GM12864 (cell line): ENCODE measurements around the gene RGS12.

ENCODE experiments used
- DNase-seq: peaks from one replicate; pipeline ENCODE4 v3.0.0-alpha.2; 2011; ENCODE audit warnings: low read depth
- H3K4me3 ChIP-seq: 2 replicates; pipeline ENCODE4 v1.5.1; 2011; ENCODE audit warnings: mild to moderate bottlenecking, low read depth, low read length, control low read depth
- CTCF ChIP-seq: IDR thresholded peaks from 2 replicates; pipeline ENCODE4 v1.5.1; 2011; ENCODE audit warnings: low read depth, mild to moderate bottlenecking, moderate library complexity, low read length, control low read depth, inconsistent platforms; ENCODE audit errors: missing control alignments

RGS12 gene

GRCh38 chr4:3283916-3284315 lies 8.9 kb upstream of the RGS12 start:
- TF ChIP-seq CTCF = no peak
- no peak for DNase-seq
- no peak overlapping the region for H3K4me3 ChIP-seq

GRCh38 chr4:3284734-3285557 lies 7.9 kb upstream of the RGS12 start:
- no peak for TF ChIP-seq CTCF
- H3K4me3 ChIP-seq = no peak overlapping the region
- DNase-seq = no peak

GRCh38 chr4:3285558-3286334 lies 7.1 kb upstream of the RGS12 start:
- no peak overlapping the region; the same call in 1 of the 2 replicates for H3K4me3 ChIP-seq

GRCh38 chr4:3286335-3287175 lies 6.3 kb upstream of the RGS12 start:
- peak; percentile 55 for DNase-seq
- TF ChIP-seq CTCF = no peak

More at GRCh38 chr4:3285558-3286334, 7.1 kb upstream of the RGS12 start:
- no peak for TF ChIP-seq CTCF
- DNase-seq = no peak

GRCh38 chr4:3287271-3287971 lies 5.4 kb upstream of the RGS12 start:
- no peak for DNase-seq
- no peak for TF ChIP-seq CTCF
- no peak overlapping the region for H3K4me3 ChIP-seq

More at GRCh38 chr4:3286335-3287175, 6.3 kb upstream of the RGS12 start:
- no peak overlapping the region for H3K4me3 ChIP-seq

- DNase-seq = no peak
- no peak for TF ChIP-seq CTCF
- H3K4me3 ChIP-seq = no peak overlapping the region
Measured at GRCh38 chr4:3287972-3288570, 4.8 kb upstream of the RGS12 start.
